Measurements from ENCODE around the gene PSMD9.

Gene PSMD9

DNA sequence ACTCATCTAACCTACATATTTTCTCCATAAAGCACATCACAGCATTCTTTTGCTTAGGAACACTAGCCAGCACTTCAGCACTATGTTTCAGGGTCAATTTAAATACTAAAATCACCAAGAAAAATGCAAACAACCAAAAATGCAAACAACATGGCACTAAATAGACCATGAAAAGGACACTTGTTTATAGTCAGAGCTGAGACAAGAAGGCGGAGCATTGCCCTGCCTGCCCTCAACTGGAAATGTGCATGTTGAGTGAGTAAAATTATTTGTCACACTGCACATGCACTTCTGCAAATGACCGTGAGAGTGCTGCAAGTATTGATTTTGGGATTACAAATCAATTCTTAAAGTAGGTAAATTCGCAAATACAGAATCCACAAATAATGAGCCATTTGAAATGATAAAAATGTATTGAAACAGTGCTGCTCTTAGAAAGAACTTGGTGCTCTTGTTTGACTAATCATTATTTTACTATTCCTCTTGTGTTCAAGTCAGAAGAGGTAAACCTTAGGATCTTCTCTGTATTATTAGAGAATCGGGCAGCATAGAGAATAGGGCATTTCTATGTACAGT is 64.6 kb downstream of the PSMD9 start:
- no peak for DNase-seq
- Mint-ChIP-seq H3K27ac (no peak overlapping the region), H3K27me3 (ENCODE audit: low read depth, poor library complexity) (peaks cover 2% of the 10 kb centered on the region), H3K4me3 (no peak overlapping the region), H3K4me1 (peaks cover 4% of the 10 kb centered on the region), H3K9me3 (peaks cover 7% of the 10 kb centered on the region), H3K36me3 (ENCODE audit: low read depth) (peaks cover 5% of the 10 kb centered on the region)
- no peak for TF ChIP-seq CTCF (IDR thresholded peaks at IDR 0.05)

GRCh38 chr12:121953695-121954094 is 65.1 kb downstream of the PSMD9 start:
- Mint-ChIP-seq H3K4me1 (peaks cover 7% of the 10 kb centered on the region), H3K27me3 (ENCODE audit: low read depth, poor library complexity) (peaks cover 2% of the 10 kb centered on the region), H3K36me3 (ENCODE audit: low read depth) (peaks cover 5% of the 10 kb centered on the region), H3K9me3 (peaks cover 7% of the 10 kb centered on the region), H3K27ac (no peak overlapping the region), H3K4me3 (no peak overlapping the region)
- no peak for TF ChIP-seq CTCF (IDR thresholded peaks at IDR 0.05)
- no peak for DNase-seq

GRCh38 chr12:121955258-121956237 is 67.0 kb downstream of the PSMD9 start:
- H3K4me3 Mint-ChIP-seq = no peak overlapping the region
- peaks cover 10% of the 10 kb centered on the region for H3K4me1 Mint-ChIP-seq
- H3K27ac Mint-ChIP-seq = no peak overlapping the region
- peak; percentile 46 for TF ChIP-seq CTCF (IDR thresholded peaks at IDR 0.05)
- peaks cover 7% of the 10 kb centered on the region for H3K9me3 Mint-ChIP-seq
- peaks cover 2% of the 10 kb centered on the region for H3K27me3 Mint-ChIP-seq (ENCODE audit: low read depth, poor library complexity)
- H3K36me3 Mint-ChIP-seq (ENCODE audit: low read depth) = peaks cover 5% of the 10 kb centered on the region
- DNase-seq = no peak

- TF ChIP-seq CTCF (IDR thresholded peaks at IDR 0.05) = no peak
- Mint-ChIP-seq H3K9me3 (peaks cover 1% of the 10 kb centered on the region), H3K27me3 (ENCODE audit: low read depth, poor library complexity) (peaks cover 7% of the 10 kb centered on the region), H3K36me3 (ENCODE audit: low read depth) (peaks cover 5% of the 10 kb centered on the region), H3K4me3 (no peak overlapping the region), H3K4me1 (peaks cover 18% of the 10 kb centered on the region), H3K27ac (no peak overlapping the region)
- DNase-seq = no peak
These were observed 69.4 kb downstream of the PSMD9 start for GRCh38 chr12:121957861-121958515.

DNA sequence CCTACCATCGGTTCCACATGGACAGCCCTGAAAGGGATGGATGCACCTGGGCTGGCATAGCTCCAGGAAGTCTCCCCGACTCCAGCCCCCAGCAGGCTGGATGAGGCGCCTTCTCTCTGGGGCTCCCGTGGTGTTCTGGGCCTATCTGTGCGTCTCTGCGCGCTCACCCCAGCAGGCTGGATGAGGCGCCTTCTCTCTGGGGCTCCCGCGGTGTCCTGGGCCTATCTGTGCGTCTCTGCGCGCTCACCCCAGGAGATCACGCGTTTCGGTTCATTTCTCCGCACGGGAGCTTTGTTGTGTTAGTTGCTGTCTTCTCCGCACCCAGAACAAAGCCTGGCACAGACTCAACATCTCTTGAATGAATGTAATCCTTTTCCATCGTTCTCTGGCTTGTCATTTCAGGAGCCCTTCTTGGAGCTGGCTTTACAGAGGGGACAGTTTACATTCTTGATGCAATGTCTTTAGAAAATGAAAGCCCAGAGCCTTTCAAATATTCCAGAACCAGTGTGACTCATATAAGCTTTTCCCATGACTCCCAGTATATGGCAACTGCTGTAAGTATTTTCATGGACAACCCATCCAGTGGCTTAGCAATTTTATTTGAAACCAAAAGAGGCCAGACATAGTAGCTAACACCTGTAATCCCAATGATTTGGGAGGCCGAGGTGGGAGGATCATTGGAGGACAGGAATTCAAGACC is 70.1 kb downstream of the PSMD9 start:
- Mint-ChIP-seq H3K4me1 (peaks cover 21% of the 10 kb centered on the region), H3K9me3 (no peaks in the 10 kb centered on the region), H3K4me3 (no peak overlapping the region), H3K36me3 (ENCODE audit: low read depth) (peaks cover 5% of the 10 kb centered on the region), H3K27me3 (ENCODE audit: low read depth, poor library complexity) (peaks cover 7% of the 10 kb centered on the region), H3K27ac (peak overlapping the region; percentile 72)
- DNase-seq = no peak
- no peak for TF ChIP-seq CTCF (IDR thresholded peaks at IDR 0.05)
